HepG2 (cell line): Measurements from ENCODE around the gene DHX8. TPM values are rescaled to one million over a fixed set of nuclear protein-coding genes. Genes with fewer than 3 reads are reported as not detected.
A peak's percentile ranks its signal among the peaks of the same experiment; 100 is the strongest.

Experiments used
- ATAC-seq: fragments of 200-7000 bp; cut with Tn5 transposase; 3 replicates; pipeline ENCODE4 v1.9.1; 2020; ENCODE audit warnings: mild to moderate bottlenecking, moderate library complexity
- BruUV-seq: library from RNA; stranded (reverse); fragments of 400-500 nt; replicated peaks from 2 replicates; lab custom pipeline; 2021; lab: Mats Ljungman, UMichigan
- CTCF ChIA-PET: fragments of 300-600 bp; formaldehyde crosslinking; extraction: SDS; loops from one replicate; lab custom pipeline; 2021; ENCODE audit warnings: low total read pairs, inconsistent platforms, low intra/inter-chr PET ratio; lab: Yijun Ruan, JAX
- POLR2A ChIA-PET: fragments of 350-600 bp; sonication (Branson Sonifier 250); formaldehyde crosslinking; loops from one replicate; lab custom pipeline; 2020; ENCODE audit warnings: antibody characterized with exemption, inconsistent platforms; lab: Yijun Ruan, JAX
- DNase-seq: peaks from one replicate; pipeline ENCODE4 v3.0.0-alpha.2; 2015; ENCODE audit warnings: low spot score
- FAIRE-seq: peaks from 3 replicates; lab custom pipeline; 2011; peaks lifted over from hg19 to GRCh38; lab: Jason Lieb, UNC
- H2AFZ ChIP-seq: one replicate; pipeline ENCODE4 v1.6.1; 2011; ENCODE audit warnings: low read length, inconsistent platforms
- H3K27ac ChIP-seq: fragments of 300-600 bp; 3 replicates; pipeline ENCODE4 v1.8.0; 2011; ENCODE audit warnings: mixed run types, mild to moderate bottlenecking, mixed read lengths, low read length, inconsistent platforms; ENCODE audit not compliant: insufficient read depth; ENCODE audit errors: extremely low read length
- H3K27me3 ChIP-seq, 2 experiments: fragments of 200-600 bp in 1 of 2; 2 replicates in 1 of 2; 3 replicates in 1 of 2; pipeline versions ENCODE4 v1.6.0 to v1.8.0; 2011; ENCODE audit warnings: low read length in 2 of 2, mild to moderate bottlenecking in 2 of 2, moderate library complexity in 2 of 2, inconsistent platforms in 1 of 2; ENCODE audit not compliant: insufficient read depth in 2 of 2, control insufficient read depth in 1 of 2
- H3K36me3 ChIP-seq, 2 experiments: fragments of 200-600 bp in 1 of 2; replicated peaks in 1 of 2; 2 replicates in 1 of 2; 3 replicates in 1 of 2; pipeline versions ENCODE4 v1.5.1 to v1.8.0; 2011; ENCODE audit warnings: low read length in 2 of 2, inconsistent platforms in 1 of 2; ENCODE audit not compliant: insufficient read depth in 2 of 2, control insufficient read depth in 1 of 2
- H3K4me1 ChIP-seq: 2 replicates; pipeline ENCODE4 v1.5.1; 2012; ENCODE audit warnings: low read length, inconsistent platforms; ENCODE audit not compliant: insufficient read depth
- H3K4me2 ChIP-seq: 2 replicates; pipeline ENCODE4 v1.6.0; 2011; ENCODE audit warnings: low read depth, low read length, inconsistent platforms
- H3K4me3 ChIP-seq, 3 experiments: fragments of 200-600 bp in 1 of 3; sonication (generic), shearing (Covaris generic) in 1 of 3; replicated peaks in 1 of 3; 2 replicates each; pipeline ENCODE4 v1.5.1; 2011 to 2016; ENCODE audit warnings: low read length in 3 of 3, inconsistent platforms in 2 of 3, low read depth in 2 of 3, mild to moderate bottlenecking in 2 of 3, control low read depth in 1 of 3, mixed read lengths in 1 of 3; ENCODE audit not compliant: insufficient read depth in 1 of 3
- H3K79me2 ChIP-seq: one replicate; pipeline ENCODE4 v1.6.1; 2011; ENCODE audit warnings: low read length, inconsistent platforms; ENCODE audit not compliant: insufficient read depth
- H3K9ac ChIP-seq: 2 replicates; pipeline ENCODE4 v1.6.0; 2011; ENCODE audit warnings: mild to moderate bottlenecking, low read depth, low read length, inconsistent platforms; ENCODE audit not compliant: insufficient read depth
- H3K9me3 ChIP-seq: 2 replicates; pipeline ENCODE4 v1.5.1; 2012; ENCODE audit warnings: mild to moderate bottlenecking, low read length
- H4K20me1 ChIP-seq: 2 replicates; pipeline ENCODE4 v1.6.0; 2011; ENCODE audit warnings: inconsistent platforms, mild to moderate bottlenecking, low read length, moderate library complexity; ENCODE audit not compliant: insufficient read depth
- ATF4 ChIP-seq, 2 experiments: fragments of 450-650 bp in 1 of 2; sonication (generic) in 1 of 2; formaldehyde crosslinking; IDR thresholded peaks; 2 replicates each; pipeline versions ENCODE4 v1.5.0 to v1.8.0; 2020 to 2022; ENCODE audit warnings: mild to moderate bottlenecking in 1 of 2, missing genetic modification reagents in 1 of 2
- HNF1B ChIP-seq: sonication (generic); formaldehyde crosslinking; IDR thresholded peaks from 2 replicates; pipeline ENCODE4 v1.5.1; 2020; ENCODE audit warnings: mild to moderate bottlenecking, moderate library complexity, missing genetic modification reagents
- HNRNPLL ChIP-seq: fragments of 200-400 bp; formaldehyde crosslinking; IDR thresholded peaks from 2 replicates; pipeline ENCODE4 v1.6.1; 2017; ENCODE audit warnings: mild to moderate bottlenecking, low read depth, low read length; ENCODE audit not compliant: poor library complexity, severe bottlenecking
- MAX ChIP-seq: IDR thresholded peaks from 2 replicates; pipeline ENCODE4 v1.6.1; 2012; ENCODE audit warnings: inconsistent platforms
- MIER2 ChIP-seq: IDR thresholded peaks from 2 replicates; pipeline ENCODE4 v1.6.1; 2016; ENCODE audit warnings: missing biosample characterization, missing genetic modification reagents
- NCOR1 ChIP-seq: fragments of 200-600 bp; sonication (generic); IDR thresholded peaks from 2 replicates; pipeline ENCODE4 v1.7.0; 2017; ENCODE audit warnings: antibody characterized with exemption, low read length, borderline replicate concordance
- POLR2G ChIP-seq: fragments of 200-400 bp; formaldehyde crosslinking; IDR thresholded peaks from 2 replicates; pipeline ENCODE4 v1.6.1; 2018; ENCODE audit warnings: mild to moderate bottlenecking, low read depth, low read length, moderate library complexity
- RBAK ChIP-seq: sonication (generic); formaldehyde crosslinking; IDR thresholded peaks from 2 replicates; pipeline ENCODE4 v1.5.1; 2020; ENCODE audit warnings: mild to moderate bottlenecking, missing genetic modification reagents
- ZFP91 ChIP-seq: sonication (generic); formaldehyde crosslinking; IDR thresholded peaks from 2 replicates; pipeline ENCODE4 v1.9.0; 2022; ENCODE audit warnings: missing genetic modification reagents, mild to moderate bottlenecking, borderline replicate concordance
- ZKSCAN1 ChIP-seq: fragments of 150-350 bp; IDR thresholded peaks from 2 replicates; pipeline ENCODE4 v1.6.1; 2014; ENCODE audit warnings: low read length
- ZNF687 ChIP-seq: sonication (generic); formaldehyde crosslinking; IDR thresholded peaks from 2 replicates; pipeline ENCODE4 v1.5.1; 2020; ENCODE audit warnings: mild to moderate bottlenecking, missing genetic modification reagents, moderate library complexity
- WGBS: methylation state at CpG from one replicate; pipeline ENCODE4 v1.1.6; 2017; ENCODE audit warnings: low lambda C conversion rate; 5-methylcytosine and 5-hydroxymethylcytosine counted together
- in situ Hi-C: cut with HindIII; loops from 2 replicates; pipeline ENCODE4 v1.10.0; 2017; ENCODE audit warnings: low pct_unique_long_range_greater_than_20kb; ENCODE audit not compliant: extremely low pct_ligation_motif_present
- intact Hi-C: fragments of 100-400 bp; cut with micrococcal nuclease; formaldehyde crosslinking; loops from one replicate; pipeline ENCODE4 v1.10.0; 2022; ENCODE audit not compliant: unreplicated experiment
- polyA plus RNA-seq, 8 experiments: library from polyadenylated mRNA; depleted of rRNA in 3 of 8; stranded (reverse) in 7 of 8; unstranded in 1 of 8; fragments of >200 nt; fragmentation: Illumina TruSeq in 4 of 8; extraction: Trizol in 4 of 8; gene quantifications; 2 replicates each; pipeline versions ENCODE4 v1.2.1 to v1.2.3, GENCODE V29; 2011 to 2016; ENCODE audit warnings: low read depth in 4 of 8, missing spikeins in 1 of 8, mixed read lengths in 1 of 8; ENCODE audit not compliant: insufficient read depth in 1 of 8
- total RNA-seq, 5 experiments: library from RNA; depleted of rRNA; stranded (reverse); fragments of >200 nt; fragmentation: Illumina TruSeq; extraction: Trizol; gene quantifications; 2 replicates each; pipeline ENCODE4 v1.2.3, GENCODE V29; 2016; ENCODE audit warnings: low read depth in 1 of 5

DHX8 gene
- total and polyA plus RNA-seq, 2 of the 13 experiments (the other 11 are each of a cell fraction or from before 2014, with no cell fraction given), result 24.8 to 48.9 TPM

GRCh38 chr17:43549496-43549895 is 65.7 kb downstream of the DHX8 start:
- Histone ChIP-seq H3K4me1 (peaks cover 77% of the 10 kb centered on the region), H3K36me3 (no peaks in the 10 kb centered on the region), H3K79me2 (peaks cover 11% of the 10 kb centered on the region), H2AFZ (no peak overlapping the region), H3K9me3 (no peaks in the 10 kb centered on the region), H4K20me1 (no peaks in the 10 kb centered on the region), H3K27ac (no peak overlapping the region), H3K27me3 (peaks cover 0 to 3% of the 10 kb centered on the region in 2 experiments; a peak in 1 of 5 replicates), H3K9ac (no peak overlapping the region), H3K4me2 (no peak overlapping the region), H3K4me3 (no peak overlapping the region)
- 94% methylated on average over 5 of the region's 5 CpGs for WGBS
- ChIA-PET CTCF (no interaction called here), POLR2A (interaction anchor here (0.6 to 28.7 kb wide), 3 partner anchors 9 to 27 kb away, joined by 3 to 1546 read pairs (median 3); no protein-coding TSS in a partner anchor)
- in situ Hi-C loops (no loop called here), intact Hi-C loops (no loop called here)
- no peak for ATAC-seq
- FAIRE-seq, result no peak
- DNase-seq, result no peak
- no peak for TF ChIP-seq RBAK (CRISPR knock-in tag)
- TF ChIP-seq HNF1B (CRISPR knock-in tag), result no peak
- TF ChIP-seq POLR2G, result 0 out of 2 replicates have a peak, but pooled peaks have one; percentile 40
- TF ChIP-seq MAX, result 0 out of 2 replicates have a peak, but pooled peaks have one; percentile 11
- no peak for TF ChIP-seq ATF4 (CRISPR knock-in tag; IDR thresholded peaks at IDR 0.05)
- TF ChIP-seq HNRNPLL, result no peak
- TF ChIP-seq MIER2 (CRISPR knock-in tag), result no peak
- 0 out of 2 replicates have a peak, but pooled peaks have one; percentile 35 for TF ChIP-seq ZFP91
- TF ChIP-seq ZNF687 (CRISPR knock-in tag), result peak; percentile 26; the same call in 1 of the 2 replicates
- TF ChIP-seq ZKSCAN1, result no peak
- no peak for TF ChIP-seq NCOR1
- no TSS peak for BruUV-seq
